GM23248 (cell line): Measurements from ENCODE around the gene PRKAB2. TPM values are rescaled to one million over a fixed set of nuclear protein-coding genes. Genes with fewer than 3 reads are reported as not detected.
"Not testable (repeated sequence)": the region's sequence is repeated elsewhere in the genome, so short reads cannot be mapped to it uniquely, and the experiment has no call there.

Experiments used
- DNase-seq: peaks from one replicate; pipeline ENCODE4 v3.0.0-alpha.2; 2015
- H2AFZ ChIP-seq: fragments of 200-600 bp; sonication (generic); 2 replicates; pipeline ENCODE4 v1.6.1; 2016; ENCODE audit warnings: antibody characterized with exemption
- H3F3A ChIP-seq: fragments of 200-600 bp; sonication (generic); 2 replicates; pipeline ENCODE4 v1.6.1; 2016; ENCODE audit warnings: mild to moderate bottlenecking, antibody characterized with exemption, mixed run types; ENCODE audit not compliant: insufficient read depth
- H3K27ac ChIP-seq: fragments of 200-600 bp; sonication (generic); 2 replicates; pipeline ENCODE4 v1.5.1; 2016; ENCODE audit warnings: mild to moderate bottlenecking
- H3K27me3 ChIP-seq: fragments of 200-600 bp; sonication (generic); replicated peaks from 2 replicates; pipeline ENCODE4 v1.6.1; 2016; ENCODE audit warnings: mild to moderate bottlenecking; ENCODE audit not compliant: insufficient read depth
- H3K36me3 ChIP-seq: fragments of 200-600 bp; sonication (generic); 2 replicates; pipeline ENCODE4 v1.6.1; 2016; ENCODE audit warnings: low read depth, mild to moderate bottlenecking
- H3K4me1 ChIP-seq: fragments of 200-600 bp; sonication (generic); 2 replicates; pipeline ENCODE4 v1.6.1; 2016; ENCODE audit warnings: mild to moderate bottlenecking; ENCODE audit not compliant: insufficient read depth
- H3K4me2 ChIP-seq: fragments of 200-600 bp; sonication (generic); one replicate; pipeline ENCODE4 v1.6.1; 2016; ENCODE audit warnings: mild to moderate bottlenecking; ENCODE audit not compliant: unreplicated experiment
- H3K4me3 ChIP-seq: fragments of 200-600 bp; sonication (generic); 2 replicates; pipeline ENCODE4 v1.5.1; 2016; ENCODE audit warnings: mild to moderate bottlenecking
- H3K79me2 ChIP-seq: fragments of 200-600 bp; sonication (generic); 2 replicates; pipeline ENCODE4 v1.6.1; 2016; ENCODE audit warnings: mild to moderate bottlenecking; ENCODE audit not compliant: insufficient read depth
- H3K9ac ChIP-seq: fragments of 200-600 bp; sonication (generic); 2 replicates; pipeline ENCODE4 v1.6.1; 2016; ENCODE audit warnings: mild to moderate bottlenecking
- H3K9me2 ChIP-seq: fragments of 200-600 bp; sonication (generic); 2 replicates; pipeline ENCODE4 v1.6.1; 2016; ENCODE audit warnings: mixed run types, mild to moderate bottlenecking, moderate library complexity; ENCODE audit not compliant: insufficient read depth
- H3K9me3 ChIP-seq: fragments of 200-600 bp; sonication (generic); one replicate; pipeline ENCODE4 v1.6.1; 2017; ENCODE audit warnings: low read depth
- H4K20me1 ChIP-seq: fragments of 200-600 bp; sonication (generic); 2 replicates; pipeline ENCODE4 v1.6.0; 2016; ENCODE audit not compliant: insufficient read depth
- EZH2 ChIP-seq: fragments of 200-600 bp; sonication (generic); IDR thresholded peaks from 2 replicates; pipeline ENCODE4 v1.6.1; 2018; ENCODE audit warnings: antibody characterized with exemption, mild to moderate bottlenecking; ENCODE audit not compliant: insufficient read depth, poor library complexity, severe bottlenecking
- EZH2phosphoT487 ChIP-seq: fragments of 200-600 bp; sonication (generic); IDR thresholded peaks from 2 replicates; pipeline ENCODE4 v1.6.1; 2018; ENCODE audit warnings: antibody characterized with exemption, moderate library complexity, mild to moderate bottlenecking, low read depth; ENCODE audit not compliant: insufficient read depth
- WGBS, 2 experiments: methylation state at CpG; one replicate each; pipeline ENCODE4 v1.1.6; 2015 to 2017; ENCODE audit warnings: low lambda C conversion rate in 2 of 2, low coverage in 1 of 2; ENCODE audit errors: missing lambda C conversion rate in 2 of 2; 5-methylcytosine and 5-hydroxymethylcytosine counted together
- in situ Hi-C: fragments of 300-500 bp; cut with MboI; formaldehyde crosslinking; loops from 2 replicates; pipeline ENCODE4 v1.15.0; 2020
- polyA plus RNA-seq: library from polyadenylated mRNA; unstranded; fragments of >200 nt; fragmentation: Nextera tagmentation; extraction: Ambion mirVana; gene quantifications from 2 replicates; pipeline ENCODE4 v1.2.1, GENCODE V29; 2016
- total RNA-seq: library from RNA; depleted of rRNA; stranded (reverse); fragments of >200 nt; shearing (Covaris generic); gene quantifications from 2 replicates; pipeline ENCODE4 v1.2.3, GENCODE V29; 2014

Gene PRKAB2
- total and polyA plus RNA-seq, 2 experiments from 2014 or later, result 18.2 to 24.6 TPM

GRCh38 chr1:147163019-147163418, 9.3 kb downstream of the PRKAB2 start:
- Histone ChIP-seq H3F3A (peaks cover 26% of the 10 kb centered on the region), H2AFZ (no peak overlapping the region), H3K27me3 (no peaks in the 10 kb centered on the region), H3K9me2 (no peaks in the 10 kb centered on the region), H3K27ac (no peak overlapping the region), H3K79me2 (peaks cover 67% of the 10 kb centered on the region), H3K9ac (no peak overlapping the region), H3K9me3 (no peaks in the 10 kb centered on the region), H3K36me3 (peaks cover 52% of the 10 kb centered on the region), H3K4me1 (peaks cover 26% of the 10 kb centered on the region), H4K20me1 (no peaks in the 10 kb centered on the region), H3K4me2 (no peak overlapping the region), H3K4me3 (no peak overlapping the region)
- no peak for TF ChIP-seq EZH2
- no peak for TF ChIP-seq EZH2phosphoT487
- 96 to 100% methylated on average over 1 of the region's 1 CpG for WGBS, 2 experiments
- DNase-seq, result no peak
- in situ Hi-C loops, result no loop called here

DNA sequence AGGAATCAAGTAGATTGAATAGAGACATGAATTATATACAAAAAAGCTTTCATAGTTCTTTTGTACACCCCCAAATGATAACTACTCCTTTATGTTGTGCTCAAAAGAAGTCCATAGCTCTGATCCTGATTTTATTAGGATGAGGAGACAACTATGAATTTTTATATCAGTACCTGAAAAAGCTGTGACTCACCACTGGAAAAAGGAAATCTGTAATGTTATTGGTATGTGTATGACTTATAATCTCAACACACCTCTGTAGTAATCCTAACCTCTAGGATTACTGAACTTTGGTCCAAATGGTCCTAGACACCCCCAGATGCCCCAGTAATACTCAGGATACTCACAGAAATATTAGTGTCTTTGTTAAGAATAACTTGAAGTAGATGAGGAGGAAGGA, 10.2 kb downstream of the PRKAB2 start:
- peaks cover 61% of the 10 kb centered on the region for H3K36me3 ChIP-seq
- no peak overlapping the region for H3K9ac ChIP-seq
- H3K9me2 ChIP-seq, result no peaks in the 10 kb centered on the region
- H3K79me2 ChIP-seq, result peaks cover 63% of the 10 kb centered on the region
- TF ChIP-seq EZH2phosphoT487, result no peak
- no peak for TF ChIP-seq EZH2
- H4K20me1 ChIP-seq, result no peaks in the 10 kb centered on the region
- in situ Hi-C loops, result no loop called here
- peaks cover 19% of the 10 kb centered on the region for H3F3A ChIP-seq
- no peak for DNase-seq
- no peak overlapping the region for H3K4me3 ChIP-seq
- no peaks in the 10 kb centered on the region for H3K27me3 ChIP-seq
- H3K4me1 ChIP-seq, result peaks cover 23% of the 10 kb centered on the region
- H3K4me2 ChIP-seq, result no peak overlapping the region
- H2AFZ ChIP-seq, result no peak overlapping the region
- no peaks in the 10 kb centered on the region for H3K9me3 ChIP-seq
- H3K27ac ChIP-seq, result no peak overlapping the region

DNA sequence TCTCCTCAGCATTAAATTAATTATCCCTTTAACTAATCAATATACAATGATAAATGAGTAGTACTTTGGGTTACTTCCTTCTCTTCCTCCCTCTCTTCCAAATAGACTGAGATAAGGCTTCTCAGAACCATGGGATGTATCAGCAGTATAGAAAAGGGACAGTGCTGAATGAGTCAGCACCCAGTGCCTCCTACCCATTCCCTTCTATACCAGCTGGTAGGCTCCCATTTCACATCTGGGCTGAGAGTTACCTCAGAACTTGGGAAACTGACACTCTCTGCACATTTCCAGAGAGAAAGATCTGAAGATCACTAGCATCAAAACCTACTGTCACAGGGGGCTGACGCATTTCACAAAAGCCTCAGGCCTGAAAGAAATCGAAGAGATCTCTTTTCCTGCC, 15.2 kb downstream of the PRKAB2 start:
- H4K20me1 ChIP-seq, H3K4me1 ChIP-seq, H2AFZ ChIP-seq, H3K4me2 ChIP-seq, H3K27me3 ChIP-seq, H3F3A ChIP-seq, H3K9me3 ChIP-seq, H3K4me3 ChIP-seq, H3K9ac ChIP-seq, in situ Hi-C loops, H3K27ac ChIP-seq, H3K9me2 ChIP-seq: not testable (repeated sequence)
- DNase-seq, result peak; percentile 43
- H3K36me3 ChIP-seq, result peaks cover 59% of the 10 kb centered on the region
- 73 to 83% methylated on average over 2 of the region's 2 CpGs for WGBS, 2 experiments
- peaks cover 16% of the 10 kb centered on the region for H3K79me2 ChIP-seq

- no peaks in the 10 kb centered on the region for H4K20me1 ChIP-seq
- peaks cover 11% of the 10 kb centered on the region for H3K79me2 ChIP-seq
- H3F3A ChIP-seq, result no peaks in the 10 kb centered on the region; the same call in 1 of the 2 replicates
- H3K27ac ChIP-seq, result no peak overlapping the region
- 0 out of 2 replicates have a peak, but pooled peaks cover 4% of the 10 kb centered on the region for H3K4me1 ChIP-seq
- no peak overlapping the region for H3K4me3 ChIP-seq
- WGBS, 2 experiments, result 80 to 81% methylated on average over 3 of the region's 3 CpGs
- H3K9ac ChIP-seq, result no peak overlapping the region
- no peaks in the 10 kb centered on the region for H3K9me2 ChIP-seq
- no peak overlapping the region for H2AFZ ChIP-seq
- in situ Hi-C loops, result no loop called here
- H3K4me2 ChIP-seq, result no peak overlapping the region
- peaks cover 58% of the 10 kb centered on the region for H3K36me3 ChIP-seq
- TF ChIP-seq EZH2phosphoT487 (no peak), EZH2 (no peak)
- H3K9me3 ChIP-seq, result no peaks in the 10 kb centered on the region
- H3K27me3 ChIP-seq, result no peaks in the 10 kb centered on the region
- no peak for DNase-seq
These were observed 15.6 kb downstream of the PRKAB2 start for GRCh38 chr1:147156642-147157041.

GRCh38 chr1:147152772-147153171, 19.5 kb downstream of the PRKAB2 start:
- no peaks in the 10 kb centered on the region; the same call in 1 of the 2 replicates for H3F3A ChIP-seq
- no peak overlapping the region for H3K9ac ChIP-seq
- H2AFZ ChIP-seq, result no peak overlapping the region
- H3K9me3 ChIP-seq, result no peaks in the 10 kb centered on the region
- no peak overlapping the region for H3K27ac ChIP-seq
- DNase-seq, result no peak
- H3K27me3 ChIP-seq, result no peaks in the 10 kb centered on the region
- no peak for TF ChIP-seq EZH2
- no peak for TF ChIP-seq EZH2phosphoT487
- H3K4me2 ChIP-seq, result no peak overlapping the region
- H4K20me1 ChIP-seq, result no peaks in the 10 kb centered on the region
- in situ Hi-C loops, result no loop called here
- no peaks in the 10 kb centered on the region for H3K79me2 ChIP-seq
- 70% methylated on average over 3 of the region's 3 CpGs for WGBS, 2 experiments
- H3K4me3 ChIP-seq, result no peak overlapping the region
- 0 out of 2 replicates have a peak, but pooled peaks cover 4% of the 10 kb centered on the region for H3K4me1 ChIP-seq
- H3K36me3 ChIP-seq, result peaks cover 28% of the 10 kb centered on the region
- no peaks in the 10 kb centered on the region for H3K9me2 ChIP-seq
